ENCODE results near the gene RASGRP1. TPM values are rescaled to one million over a fixed set of nuclear protein-coding genes. Genes with fewer than 3 reads are reported as not detected.

RASGRP1 gene
- total RNA-seq, 4 donors from 2014 or later, result 0.22 to 2.1 (median 1.3) TPM

DNA sequence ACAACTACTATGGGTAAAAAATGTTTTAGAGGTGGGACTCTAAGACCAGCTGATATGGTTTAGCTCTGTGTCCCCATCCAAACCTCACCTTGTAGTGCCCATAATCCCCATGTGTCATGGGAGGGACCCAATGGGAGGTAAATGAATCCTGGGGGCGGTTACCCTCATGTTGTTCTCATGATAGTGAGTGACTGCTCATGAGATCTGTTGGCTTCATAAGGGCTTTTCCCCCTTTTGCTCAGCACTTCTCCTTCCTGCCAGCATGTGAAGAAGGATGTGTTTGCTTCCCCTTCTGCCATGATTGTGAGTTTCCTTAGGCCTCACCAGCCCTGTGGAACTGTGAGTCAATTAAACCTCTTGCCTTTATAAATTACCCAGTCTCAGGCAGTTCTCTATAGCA is 65.0 kb downstream of the RASGRP1 start:
- Histone ChIP-seq H3K36me3 (no peaks in the 10 kb centered on the region), H3K4me3 (no peak overlapping the region), H3K27ac (no peak overlapping the region), H3K4me1 (no peaks in the 10 kb centered on the region), H3K27me3 (no peaks in the 10 kb centered on the region), H3K9me3 (no peaks in the 10 kb centered on the region)
- TF ChIP-seq EP300 (IDR thresholded peaks at IDR 0.05), result no peak
- TF ChIP-seq POLR2A (IDR thresholded peaks at IDR 0.05), result no peak
- TF ChIP-seq, protein P1, sequence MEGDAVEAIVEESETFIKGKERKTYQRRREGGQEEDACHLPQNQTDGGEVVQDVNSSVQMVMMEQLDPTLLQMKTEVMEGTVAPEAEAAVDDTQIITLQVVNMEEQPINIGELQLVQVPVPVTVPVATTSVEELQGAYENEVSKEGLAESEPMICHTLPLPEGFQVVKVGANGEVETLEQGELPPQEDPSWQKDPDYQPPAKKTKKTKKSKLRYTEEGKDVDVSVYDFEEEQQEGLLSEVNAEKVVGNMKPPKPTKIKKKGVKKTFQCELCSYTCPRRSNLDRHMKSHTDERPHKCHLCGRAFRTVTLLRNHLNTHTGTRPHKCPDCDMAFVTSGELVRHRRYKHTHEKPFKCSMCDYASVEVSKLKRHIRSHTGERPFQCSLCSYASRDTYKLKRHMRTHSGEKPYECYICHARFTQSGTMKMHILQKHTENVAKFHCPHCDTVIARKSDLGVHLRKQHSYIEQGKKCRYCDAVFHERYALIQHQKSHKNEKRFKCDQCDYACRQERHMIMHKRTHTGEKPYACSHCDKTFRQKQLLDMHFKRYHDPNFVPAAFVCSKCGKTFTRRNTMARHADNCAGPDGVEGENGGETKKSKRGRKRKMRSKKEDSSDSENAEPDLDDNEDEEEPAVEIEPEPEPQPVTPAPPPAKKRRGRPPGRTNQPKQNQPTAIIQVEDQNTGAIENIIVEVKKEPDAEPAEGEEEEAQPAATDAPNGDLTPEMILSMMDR (IDR thresholded peaks at IDR 0.05), result no peak
- WGBS, 2 donors, result 87 to 100% methylated on average over 1 of the region's 1 CpG
- no peak for DNase-seq (ENCODE audit: low spot score in 2 of 2)

DNA sequence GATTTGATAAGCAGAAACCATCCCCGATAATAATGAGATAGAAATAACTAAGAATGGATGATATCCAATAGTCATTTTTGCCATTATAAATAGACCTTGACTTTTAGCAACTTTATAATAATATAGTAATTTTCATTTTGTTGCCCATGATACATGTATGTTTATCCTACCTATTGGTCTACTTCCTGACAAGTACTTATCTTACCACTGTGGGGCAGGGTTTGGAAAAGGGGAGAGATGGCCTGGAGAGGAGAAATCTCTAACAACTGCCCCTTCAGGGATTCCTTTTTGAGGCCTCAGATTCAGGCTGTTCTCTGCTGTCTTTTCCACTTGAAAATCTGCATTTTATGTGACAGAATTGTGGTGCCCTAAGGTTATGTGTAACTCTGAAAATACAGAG is 68.5 kb downstream of the RASGRP1 start:
- Histone ChIP-seq H3K27me3 (no peaks in the 10 kb centered on the region), H3K4me3 (no peak overlapping the region), H3K36me3 (no peaks in the 10 kb centered on the region), H3K9me3 (no peaks in the 10 kb centered on the region), H3K4me1 (no peaks in the 10 kb centered on the region), H3K27ac (no peak overlapping the region)
- TF ChIP-seq, protein P1 (IDR thresholded peaks at IDR 0.05), result no peak
- TF ChIP-seq POLR2A (IDR thresholded peaks at IDR 0.05) (no peak), EP300 (IDR thresholded peaks at IDR 0.05) (no peak)
- WGBS, 2 donors, result 76 to 89% methylated on average over 1 of the region's 1 CpG
- DNase-seq (ENCODE audit: low spot score in 2 of 2), result no peak

DNA sequence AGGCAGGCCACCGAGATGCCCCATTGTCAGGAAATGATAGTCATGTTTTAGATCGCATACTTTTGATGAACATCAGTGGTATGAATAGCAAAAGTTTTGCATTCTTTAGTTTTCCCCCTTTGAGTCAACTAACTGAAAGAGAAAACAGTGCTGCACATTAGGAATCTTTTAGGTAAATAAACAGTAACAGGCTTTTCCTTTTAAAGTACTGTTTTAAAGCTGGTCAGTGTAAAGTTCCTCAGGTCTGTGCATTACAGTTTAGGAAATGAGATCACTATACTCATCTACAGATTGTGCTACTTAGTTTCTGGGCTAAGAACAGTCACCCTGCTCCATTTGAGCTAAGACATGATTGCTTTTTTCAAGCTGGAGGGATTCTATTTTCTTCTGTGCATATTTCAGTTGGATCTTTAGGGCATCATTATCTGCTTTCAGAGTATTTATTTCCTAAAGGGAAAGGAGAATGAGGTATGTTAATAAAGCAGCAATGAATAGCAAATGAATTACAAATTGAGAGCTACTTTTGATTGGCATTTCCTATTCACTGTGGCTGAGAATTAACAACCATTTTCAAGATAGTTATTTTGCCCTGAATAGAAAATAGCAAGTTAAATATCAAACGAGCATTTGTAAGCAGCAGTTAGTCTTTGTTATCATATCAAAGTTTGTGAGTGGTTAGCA is 74.2 kb downstream of the RASGRP1 start:
- TF ChIP-seq POLR2A (IDR thresholded peaks at IDR 0.05) (no peak), EP300 (IDR thresholded peaks at IDR 0.05) (no peak)
- TF ChIP-seq, protein P1 (IDR thresholded peaks at IDR 0.05), result no peak
- Histone ChIP-seq H3K4me3 (no peak overlapping the region), H3K27me3 (no peaks in the 10 kb centered on the region), H3K9me3 (no peaks in the 10 kb centered on the region), H3K27ac (no peak overlapping the region), H3K4me1 (no peaks in the 10 kb centered on the region), H3K36me3 (peaks cover 0 to 9% (median 0%) of the 10 kb centered on the region in 3 donors)
- 62 to 63% methylated on average over 3 of the region's 3 CpGs for WGBS, 2 donors
- no peak for DNase-seq (ENCODE audit: low spot score in 2 of 2)

DNA sequence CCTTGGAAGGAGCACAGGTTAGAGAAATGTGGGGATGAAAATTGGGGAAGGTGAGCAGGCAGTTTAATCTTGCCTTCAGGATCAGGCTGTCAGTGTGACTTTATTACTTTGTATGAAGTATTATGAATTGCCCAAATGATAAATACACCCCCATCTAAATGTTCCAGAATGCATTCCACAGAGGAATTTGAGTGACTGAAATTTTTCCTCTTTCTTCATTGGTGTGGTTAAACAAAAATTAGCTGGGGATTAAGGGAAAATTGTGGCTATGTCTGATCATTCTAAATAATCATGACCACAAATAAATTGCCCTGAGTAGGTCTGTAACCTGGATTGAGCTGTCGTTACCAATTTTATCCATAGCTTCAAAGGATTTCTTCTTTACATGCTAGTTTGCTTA is 77.2 kb downstream of the RASGRP1 start:
- Histone ChIP-seq H3K36me3 (peaks cover 0 to 21% (median 0%) of the 10 kb centered on the region in 3 donors), H3K9me3 (no peaks in the 10 kb centered on the region), H3K27ac (no peak overlapping the region), H3K4me1 (no peaks in the 10 kb centered on the region), H3K27me3 (no peaks in the 10 kb centered on the region), H3K4me3 (no peak overlapping the region)
- no peak for DNase-seq (ENCODE audit: low spot score in 2 of 2)
- no peak for TF ChIP-seq EP300 (IDR thresholded peaks at IDR 0.05)
- no peak for TF ChIP-seq POLR2A (IDR thresholded peaks at IDR 0.05)
- TF ChIP-seq, protein P1 (IDR thresholded peaks at IDR 0.05), result no peak
- WGBS, 2 donors, result 90 to 96% methylated on average over 1 of the region's 1 CpG

DNA sequence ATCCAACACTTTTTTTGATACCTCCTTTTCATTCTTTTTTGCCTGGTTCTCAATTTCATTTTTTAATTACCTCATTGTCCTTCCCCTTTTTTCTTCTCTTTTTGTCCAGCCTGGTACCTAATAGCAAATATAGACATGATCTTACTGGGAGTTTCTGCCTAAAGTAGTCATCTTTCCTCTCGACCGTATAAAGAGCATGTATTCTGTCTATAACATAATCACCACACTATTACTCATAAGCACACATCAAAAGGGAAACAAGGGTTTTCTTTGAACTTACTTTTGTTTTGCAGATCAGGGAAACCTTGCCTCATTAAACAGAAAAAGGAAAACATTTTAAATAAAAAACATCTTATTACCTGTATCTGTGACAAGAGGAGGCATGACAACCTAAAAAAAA is 77.7 kb downstream of the RASGRP1 start:
- TF ChIP-seq EP300 (IDR thresholded peaks at IDR 0.05) (no peak), POLR2A (IDR thresholded peaks at IDR 0.05) (no peak)
- TF ChIP-seq, protein P1 (IDR thresholded peaks at IDR 0.05), result no peak
- DNase-seq (ENCODE audit: low spot score in 2 of 2), result no peak
- Histone ChIP-seq H3K27ac (no peak overlapping the region), H3K4me3 (no peak overlapping the region), H3K27me3 (no peaks in the 10 kb centered on the region), H3K36me3 (peaks cover 0 to 25% (median 0%) of the 10 kb centered on the region in 3 donors), H3K4me1 (no peaks in the 10 kb centered on the region), H3K9me3 (no peaks in the 10 kb centered on the region)
- WGBS, 2 donors, result 60 to 71% methylated on average over 2 of the region's 2 CpGs

Measured in tibial nerve (tissue), 4 donors.